Vagina (tissue), 2 donors: ENCODE results near the gene ANKUB1.

Experiments
- POLR2A ChIP-seq, 2 donors: fragments of 450-650 bp; IDR thresholded peaks; one replicate each; pipeline ENCODE4 v1.6.1; 2017; ENCODE audit warnings: antibody characterized with exemption in 2 of 2, mild to moderate bottlenecking in 2 of 2, moderate library complexity in 2 of 2
- POLR2AphosphoS5 ChIP-seq, 2 donors: sonication (generic); formaldehyde crosslinking; IDR thresholded peaks; one replicate each; pipeline ENCODE4 v1.9.0; 2017; ENCODE audit warnings: antibody characterized with exemption in 2 of 2, mild to moderate bottlenecking in 2 of 2, low read depth in 1 of 2; ENCODE audit not compliant: insufficient read depth in 1 of 2

GRCh38 chr3:149796026-149796425, 3.7 kb upstream of the ANKUB1 start:
- TF ChIP-seq POLR2AphosphoS5 (IDR thresholded peaks at IDR 0.05; ENCODE audit: insufficient read depth in 1 of 2, low read depth in 1 of 2) (no peak), POLR2A (IDR thresholded peaks at IDR 0.05) (no peak)
